ENCODE data around the gene ATP8B3.

ATP8B3 gene

DNA sequence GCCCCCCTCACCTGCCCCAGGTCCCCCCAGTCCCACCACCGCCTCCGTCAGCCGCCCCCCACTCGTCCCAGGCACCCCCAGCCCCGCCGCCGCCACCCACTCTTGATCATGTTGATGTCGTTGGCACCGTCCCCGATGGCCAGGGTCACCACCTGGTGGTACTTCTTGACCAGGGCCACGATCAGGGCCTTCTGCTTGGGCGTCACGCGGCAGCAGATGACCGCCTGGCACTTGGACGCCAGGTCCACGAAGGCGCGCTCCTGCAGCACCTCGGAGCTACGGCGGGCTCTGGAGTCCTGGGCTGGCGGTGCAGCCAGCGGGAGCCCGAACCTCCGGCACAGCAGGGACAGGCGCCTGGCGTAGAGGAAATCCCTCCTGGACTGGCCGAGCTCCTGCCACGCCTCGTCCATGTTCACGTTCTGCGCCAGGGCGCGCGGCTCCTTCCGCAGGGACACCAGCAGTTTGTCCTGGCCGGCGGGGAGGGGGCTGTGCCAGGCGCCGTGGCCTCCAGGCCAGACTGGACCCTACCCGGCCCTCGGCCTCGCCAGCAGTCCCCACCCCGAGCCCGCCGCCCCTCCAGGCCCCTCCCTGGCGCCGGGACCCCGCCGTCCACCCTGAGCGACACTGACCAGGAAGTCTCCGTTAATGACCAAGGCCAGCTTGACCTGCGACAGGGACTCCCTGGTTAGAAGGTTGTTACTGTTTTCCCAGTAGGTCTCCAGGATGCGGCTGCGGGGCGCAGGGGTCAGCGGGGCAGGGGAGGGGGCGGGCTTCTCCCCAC, 22.6 kb downstream of the ATP8B3 start:
- no peak overlapping the region for H3K4me3 ChIP-seq (ENCODE audit: low read depth, low read length)
- DNase-seq (ENCODE audit: low read depth): no peak
- TF ChIP-seq, protein P1, sequence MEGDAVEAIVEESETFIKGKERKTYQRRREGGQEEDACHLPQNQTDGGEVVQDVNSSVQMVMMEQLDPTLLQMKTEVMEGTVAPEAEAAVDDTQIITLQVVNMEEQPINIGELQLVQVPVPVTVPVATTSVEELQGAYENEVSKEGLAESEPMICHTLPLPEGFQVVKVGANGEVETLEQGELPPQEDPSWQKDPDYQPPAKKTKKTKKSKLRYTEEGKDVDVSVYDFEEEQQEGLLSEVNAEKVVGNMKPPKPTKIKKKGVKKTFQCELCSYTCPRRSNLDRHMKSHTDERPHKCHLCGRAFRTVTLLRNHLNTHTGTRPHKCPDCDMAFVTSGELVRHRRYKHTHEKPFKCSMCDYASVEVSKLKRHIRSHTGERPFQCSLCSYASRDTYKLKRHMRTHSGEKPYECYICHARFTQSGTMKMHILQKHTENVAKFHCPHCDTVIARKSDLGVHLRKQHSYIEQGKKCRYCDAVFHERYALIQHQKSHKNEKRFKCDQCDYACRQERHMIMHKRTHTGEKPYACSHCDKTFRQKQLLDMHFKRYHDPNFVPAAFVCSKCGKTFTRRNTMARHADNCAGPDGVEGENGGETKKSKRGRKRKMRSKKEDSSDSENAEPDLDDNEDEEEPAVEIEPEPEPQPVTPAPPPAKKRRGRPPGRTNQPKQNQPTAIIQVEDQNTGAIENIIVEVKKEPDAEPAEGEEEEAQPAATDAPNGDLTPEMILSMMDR (IDR thresholded peaks at IDR 0.05; ENCODE audit: control insufficient read depth, extremely low read depth, insufficient read depth): no peak

DNA sequence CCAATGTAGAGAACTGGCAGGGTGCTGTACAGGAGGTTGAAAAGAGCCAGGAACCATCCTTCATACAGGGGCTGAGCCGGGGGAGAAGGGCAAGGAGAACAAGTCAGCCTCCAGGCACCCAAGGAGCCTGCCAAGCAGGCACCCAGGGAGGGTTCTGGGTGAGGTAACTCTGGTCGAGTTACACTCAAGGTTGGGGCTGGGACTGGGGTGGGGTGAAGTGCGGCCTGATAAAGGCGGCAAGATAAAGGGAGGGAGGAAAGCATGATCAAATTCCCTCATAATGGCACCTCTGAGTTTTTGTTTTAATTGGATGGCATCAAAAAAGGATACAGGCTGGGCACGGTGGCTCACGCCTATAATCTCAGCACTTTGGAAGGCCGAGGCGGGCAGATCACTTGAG, 25.0 kb downstream of the ATP8B3 start:
- TF ChIP-seq, protein P1 (IDR thresholded peaks at IDR 0.05; ENCODE audit: control insufficient read depth, extremely low read depth, insufficient read depth): no peak
- no peak for DNase-seq (ENCODE audit: low read depth)
- H3K4me3 ChIP-seq (ENCODE audit: low read depth, low read length): no peak overlapping the region

DNA sequence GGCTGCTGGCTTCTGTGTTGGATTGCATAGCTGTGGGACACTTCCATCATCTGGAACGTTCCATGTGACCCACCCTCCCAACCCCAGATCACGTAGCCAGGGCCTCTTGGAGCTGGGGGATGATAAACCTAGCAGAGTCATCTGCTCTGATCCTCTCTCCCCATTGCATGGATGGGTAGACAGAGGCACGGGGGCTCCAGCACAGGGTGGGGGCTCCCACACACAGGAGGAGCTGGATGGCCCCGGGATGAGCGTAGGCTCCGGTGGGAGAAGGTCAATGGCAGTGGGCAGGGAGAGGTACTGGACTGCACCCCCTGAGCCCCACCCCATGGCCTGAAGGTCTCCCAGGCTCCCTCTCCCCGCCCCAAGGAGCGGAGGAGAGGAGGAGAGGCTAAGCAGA, 25.4 kb downstream of the ATP8B3 start:
- TF ChIP-seq, protein P1 (IDR thresholded peaks at IDR 0.05; ENCODE audit: control insufficient read depth, extremely low read depth, insufficient read depth): no peak
- H3K4me3 ChIP-seq (ENCODE audit: low read depth, low read length): no peak overlapping the region
- no peak for DNase-seq (ENCODE audit: low read depth)

DNA sequence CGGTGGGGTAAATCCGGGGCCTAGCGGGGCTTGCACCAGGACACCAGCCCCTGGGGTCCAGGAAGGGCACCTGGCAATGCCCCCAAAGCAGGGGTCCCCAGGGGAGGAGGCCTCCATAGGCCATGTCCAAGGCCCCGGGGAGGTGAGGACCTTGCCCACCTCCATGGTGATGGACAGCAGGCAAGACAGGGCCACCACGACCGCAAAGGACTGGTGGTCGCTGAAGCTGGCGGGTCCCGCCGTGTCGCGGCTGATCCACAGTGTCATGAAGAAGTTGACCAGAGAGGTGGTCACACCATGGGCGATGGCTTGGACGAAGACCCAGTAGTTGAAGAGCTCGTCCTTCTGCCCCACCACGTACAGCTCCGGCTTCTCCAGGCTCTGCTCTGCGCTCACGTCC, 26.8 kb downstream of the ATP8B3 start:
- no peak overlapping the region for H3K4me3 ChIP-seq (ENCODE audit: low read depth, low read length)
- TF ChIP-seq, protein P1 (IDR thresholded peaks at IDR 0.05; ENCODE audit: control insufficient read depth, extremely low read depth, insufficient read depth): no peak
- no peak for DNase-seq (ENCODE audit: low read depth)

GRCh38 chr19:1783874-1784273, 28.2 kb downstream of the ATP8B3 start:
- no peak overlapping the region for H3K4me3 ChIP-seq (ENCODE audit: low read depth, low read length)
- TF ChIP-seq, protein P1 (IDR thresholded peaks at IDR 0.05; ENCODE audit: control insufficient read depth, extremely low read depth, insufficient read depth): no peak
- no peak for DNase-seq (ENCODE audit: low read depth)

GRCh38 chr19:1783354-1783753, 28.7 kb downstream of the ATP8B3 start:
- H3K4me3 ChIP-seq (ENCODE audit: low read depth, low read length): no peak overlapping the region
- TF ChIP-seq, protein P1 (IDR thresholded peaks at IDR 0.05; ENCODE audit: control insufficient read depth, extremely low read depth, insufficient read depth): no peak
- DNase-seq (ENCODE audit: low read depth): no peak

DNA sequence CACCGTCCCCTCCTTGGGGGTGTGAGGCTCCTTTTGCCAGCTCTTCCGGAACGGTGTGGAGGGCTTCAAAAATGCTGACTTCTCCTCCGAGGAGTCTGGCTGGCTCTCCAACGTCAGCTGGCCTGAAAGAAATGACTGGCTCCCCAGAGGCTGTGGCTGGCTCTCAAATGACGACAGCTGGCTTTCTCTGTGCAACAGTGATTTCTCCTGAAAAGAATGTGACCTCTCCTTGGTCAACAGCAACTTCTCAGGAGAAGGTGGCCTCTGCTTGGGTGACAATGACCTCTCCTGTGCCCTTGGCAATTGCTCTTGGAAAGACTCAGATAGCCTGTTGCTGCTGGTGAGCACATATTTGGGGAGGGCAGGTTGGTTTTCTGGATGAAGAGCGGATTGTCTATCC, 29.6 kb downstream of the ATP8B3 start:
- TF ChIP-seq, protein P1 (IDR thresholded peaks at IDR 0.05; ENCODE audit: control insufficient read depth, extremely low read depth, insufficient read depth): no peak
- DNase-seq (ENCODE audit: low read depth): no peak
- no peak overlapping the region for H3K4me3 ChIP-seq (ENCODE audit: low read depth, low read length)
